Measurements from ENCODE around the gene FRAT1. TPM values are rescaled to one million over a fixed set of nuclear protein-coding genes. Genes with fewer than 3 reads are reported as not detected.

FRAT1 gene
- total RNA-seq, 1 experiment from 2014 or later, result 2.1 TPM

- Mint-ChIP-seq H3K9me3 (ENCODE audit: low read depth, unreplicated experiment) (no peaks in the 10 kb centered on the region), H3K27ac (ENCODE audit: unreplicated experiment) (no peak overlapping the region), H3K27me3 (ENCODE audit: unreplicated experiment) (no peaks in the 10 kb centered on the region), H3K36me3 (ENCODE audit: insufficient read depth, unreplicated experiment) (no peaks in the 10 kb centered on the region), H3K4me1 (ENCODE audit: low read depth, unreplicated experiment) (no peaks in the 10 kb centered on the region), H3K4me3 (ENCODE audit: low read depth, unreplicated experiment) (no peak overlapping the region)
- TF ChIP-seq CTCF (IDR thresholded peaks at IDR 0.05; ENCODE audit: unreplicated experiment), result no peak
- no TSS peak for BruUV-seq (replicated peaks)
- no peak for DNase-seq
- CTCF ChIA-PET, result no interaction called here
- intact Hi-C loops (cut with micrococcal nuclease; ENCODE audit: unreplicated experiment), result no loop called here
These were observed 10.9 kb upstream of the FRAT1 start for GRCh38 chr10:97307866-97308780.

- Mint-ChIP-seq H3K27ac (ENCODE audit: unreplicated experiment) (no peak overlapping the region), H3K36me3 (ENCODE audit: insufficient read depth, unreplicated experiment) (no peaks in the 10 kb centered on the region), H3K27me3 (ENCODE audit: unreplicated experiment) (no peaks in the 10 kb centered on the region), H3K9me3 (ENCODE audit: low read depth, unreplicated experiment) (no peaks in the 10 kb centered on the region), H3K4me1 (ENCODE audit: low read depth, unreplicated experiment) (no peaks in the 10 kb centered on the region), H3K4me3 (ENCODE audit: low read depth, unreplicated experiment) (no peak overlapping the region)
- intact Hi-C loops (cut with micrococcal nuclease; ENCODE audit: unreplicated experiment), result no loop called here
- CTCF ChIA-PET, result no interaction called here
- no TSS peak for BruUV-seq (replicated peaks)
- TF ChIP-seq CTCF (IDR thresholded peaks at IDR 0.05; ENCODE audit: unreplicated experiment), result no peak
- no peak for DNase-seq
These were observed 7.9 kb upstream of the FRAT1 start for GRCh38 chr10:97311111-97311626.

GRCh38 chr10:97312897-97313296, 6.2 kb upstream of the FRAT1 start:
- no peak for DNase-seq
- Mint-ChIP-seq H3K27ac (ENCODE audit: unreplicated experiment) (no peak overlapping the region), H3K4me3 (ENCODE audit: low read depth, unreplicated experiment) (no peak overlapping the region), H3K27me3 (ENCODE audit: unreplicated experiment) (no peaks in the 10 kb centered on the region), H3K36me3 (ENCODE audit: insufficient read depth, unreplicated experiment) (no peaks in the 10 kb centered on the region), H3K4me1 (ENCODE audit: low read depth, unreplicated experiment) (no peaks in the 10 kb centered on the region), H3K9me3 (ENCODE audit: low read depth, unreplicated experiment) (no peaks in the 10 kb centered on the region)
- no peak for TF ChIP-seq CTCF (IDR thresholded peaks at IDR 0.05; ENCODE audit: unreplicated experiment)
- intact Hi-C loops (cut with micrococcal nuclease; ENCODE audit: unreplicated experiment), result no loop called here
- BruUV-seq (replicated peaks), result no TSS peak
- CTCF ChIA-PET, result no interaction called here

GRCh38 chr10:97314671-97315070, 4.4 kb upstream of the FRAT1 start:
- Mint-ChIP-seq H3K4me3 (ENCODE audit: low read depth, unreplicated experiment) (no peak overlapping the region), H3K36me3 (ENCODE audit: insufficient read depth, unreplicated experiment) (peaks cover 11% of the 10 kb centered on the region), H3K9me3 (ENCODE audit: low read depth, unreplicated experiment) (no peaks in the 10 kb centered on the region), H3K27me3 (ENCODE audit: unreplicated experiment) (no peaks in the 10 kb centered on the region), H3K4me1 (ENCODE audit: low read depth, unreplicated experiment) (peaks cover 8% of the 10 kb centered on the region), H3K27ac (ENCODE audit: unreplicated experiment) (no peak overlapping the region)
- CTCF ChIA-PET, result interaction anchor here (0.6 kb wide), 1 partner anchor 64 kb away, joined by 3 read pairs; no protein-coding TSS in a partner anchor
- DNase-seq, result no peak
- intact Hi-C loops (cut with micrococcal nuclease; ENCODE audit: unreplicated experiment), result no loop called here
- BruUV-seq (replicated peaks), result no TSS peak
- TF ChIP-seq CTCF (IDR thresholded peaks at IDR 0.05; ENCODE audit: unreplicated experiment), result no peak

Measured in Calu3 (cell line).